Caco-2 (cell line): ENCODE data around the gene SCFD2. TPM values are rescaled to one million over a fixed set of nuclear protein-coding genes. Genes with fewer than 3 reads are reported as not detected.

ENCODE experiments used
- BruUV-seq: library from RNA; stranded (reverse); fragments of 400-500 nt; replicated peaks from 2 replicates; lab custom pipeline; 2021; lab: Mats Ljungman, UMichigan
- CTCF ChIA-PET: fragments of 300-600 bp; sonication (Branson Sonifier 250); formaldehyde crosslinking; loops from one replicate; lab custom pipeline; 2022; ENCODE audit warnings: antibody characterized with exemption; lab: Charles Lee
- POLR2A ChIA-PET: fragments of 300-600 bp; sonication (Branson Sonifier 250); formaldehyde crosslinking; loops from one replicate; lab custom pipeline; 2022; ENCODE audit warnings: antibody characterized with exemption; lab: Charles Lee
- DNase-seq, 2 experiments: peaks; one replicate each; pipeline versions ENCODE4 v3.0.0 to v3.0.0-alpha.2; 2020 to 2022
- H3K27me3 ChIP-seq: replicated peaks from 2 replicates; pipeline ENCODE4 v1.6.0; 2011; ENCODE audit warnings: low read length; ENCODE audit not compliant: control insufficient read depth, insufficient read depth
- H3K36me3 ChIP-seq: 2 replicates; pipeline ENCODE4 v1.5.1; 2011; ENCODE audit warnings: low read length; ENCODE audit not compliant: control insufficient read depth, insufficient read depth
- H3K4me1 ChIP-seq: fragments of 250-450 bp; sonication (Bioruptor Pico); 2 replicates; pipeline ENCODE4 v1.5.1; 2020; ENCODE audit warnings: mild to moderate bottlenecking
- H3K4me3 ChIP-seq: 2 replicates; pipeline ENCODE4 v1.5.1; 2011; ENCODE audit warnings: low read depth, mild to moderate bottlenecking, control low read depth, low read length
- H3K9me3 ChIP-seq: fragments of 250-450 bp; sonication (Bioruptor Pico); 2 replicates; pipeline ENCODE4 v1.5.1; 2020; ENCODE audit warnings: mild to moderate bottlenecking, moderate library complexity
- H3K27ac Mint-ChIP-seq: one replicate; pipeline ENCODE4 v1.8.0; 2022; ENCODE audit warnings: mixed read lengths; ENCODE audit not compliant: unreplicated experiment
- H3K27me3 Mint-ChIP-seq: one replicate; pipeline ENCODE4 v1.8.0; 2022; ENCODE audit warnings: mixed read lengths; ENCODE audit not compliant: insufficient read depth, unreplicated experiment
- H3K36me3 Mint-ChIP-seq: one replicate; pipeline ENCODE4 v1.8.0; 2022; ENCODE audit warnings: mild to moderate bottlenecking, mixed read lengths; ENCODE audit not compliant: insufficient read depth, unreplicated experiment
- H3K4me1 Mint-ChIP-seq: one replicate; pipeline ENCODE4 v1.8.0; 2022; ENCODE audit warnings: low read depth, mixed read lengths; ENCODE audit not compliant: unreplicated experiment
- H3K4me3 Mint-ChIP-seq: one replicate; pipeline ENCODE4 v1.8.0; 2022; ENCODE audit warnings: mild to moderate bottlenecking, moderate library complexity, mixed read lengths; ENCODE audit not compliant: unreplicated experiment
- H3K9me3 Mint-ChIP-seq: one replicate; pipeline ENCODE4 v1.8.0; 2022; ENCODE audit warnings: mixed read lengths; ENCODE audit not compliant: unreplicated experiment
- CTCF ChIP-seq, 2 experiments: fragments of 200-600 bp in 1 of 2; IDR thresholded peaks; 1 replicate in 1 of 2; 2 replicates in 1 of 2; pipeline versions ENCODE4 v1.5.1 to v1.8.0; 2011 to 2022; ENCODE audit warnings: antibody characterized with exemption in 1 of 2, control low read depth in 1 of 2, inconsistent platforms in 1 of 2, low read depth in 1 of 2, low read length in 1 of 2, mild to moderate bottlenecking in 1 of 2, moderate library complexity in 1 of 2; ENCODE audit not compliant: insufficient read depth in 1 of 2, severe bottlenecking in 1 of 2, unreplicated experiment in 1 of 2
- intact Hi-C: fragments of 100-400 bp; cut with micrococcal nuclease; formaldehyde crosslinking; loops from one replicate; pipeline ENCODE4 v1.10.0; 2022; ENCODE audit not compliant: unreplicated experiment
- total RNA-seq: library from RNA; stranded (reverse); gene quantifications from 2 replicates; pipeline ENCODE4 v1.2.3, GENCODE V29; 2022

Gene SCFD2
- total RNA-seq, 1 experiment from 2014 or later, result 12.2 TPM

- CTCF ChIA-PET, result no interaction called here
- Mint-ChIP-seq H3K27me3 (no peaks in the 10 kb centered on the region), H3K4me1 (no peaks in the 10 kb centered on the region), H3K9me3 (peaks cover 20% of the 10 kb centered on the region), H3K4me3 (no peak overlapping the region), H3K36me3 (no peaks in the 10 kb centered on the region), H3K27ac (no peak overlapping the region)
- no TSS peak for BruUV-seq
- Histone ChIP-seq H3K4me1 (no peaks in the 10 kb centered on the region), H3K9me3 (no peaks in the 10 kb centered on the region), H3K27me3 (no peaks in the 10 kb centered on the region), H3K36me3 (no peaks in the 10 kb centered on the region), H3K4me3 (no peak overlapping the region)
- no peak for TF ChIP-seq CTCF (IDR thresholded peaks at IDR 0.05; ENCODE audit: insufficient read depth in 1 of 2, low read depth in 1 of 2, low read length in 1 of 2, severe bottlenecking in 1 of 2, unreplicated experiment in 1 of 2)
- intact Hi-C loops, result no loop called here
- POLR2A ChIA-PET, result no interaction called here
- no peak for DNase-seq
Observed at GRCh38 chr4:53156896-53157295, 209.0 kb downstream of the SCFD2 start.

GRCh38 chr4:53152467-53152866 is 213.4 kb downstream of the SCFD2 start:
- CTCF ChIA-PET, result no interaction called here
- peaks cover 20% of the 10 kb centered on the region for H3K9me3 Mint-ChIP-seq
- POLR2A ChIA-PET, result no interaction called here
- no peak overlapping the region for H3K27ac Mint-ChIP-seq
- no peaks in the 10 kb centered on the region for H3K36me3 ChIP-seq
- no peak overlapping the region for H3K4me3 ChIP-seq
- intact Hi-C loops, result no loop called here
- no TSS peak for BruUV-seq
- no peaks in the 10 kb centered on the region for H3K4me1 ChIP-seq
- H3K27me3 ChIP-seq, result no peaks in the 10 kb centered on the region
- H3K36me3 Mint-ChIP-seq, result no peaks in the 10 kb centered on the region
- H3K4me1 Mint-ChIP-seq, result no peaks in the 10 kb centered on the region
- no peak overlapping the region for H3K4me3 Mint-ChIP-seq
- H3K27me3 Mint-ChIP-seq, result no peaks in the 10 kb centered on the region
- DNase-seq, result no peak
- no peak for TF ChIP-seq CTCF (IDR thresholded peaks at IDR 0.05; ENCODE audit: insufficient read depth in 1 of 2, low read depth in 1 of 2, low read length in 1 of 2, severe bottlenecking in 1 of 2, unreplicated experiment in 1 of 2)
- no peaks in the 10 kb centered on the region for H3K9me3 ChIP-seq

- H3K27me3 ChIP-seq, result no peaks in the 10 kb centered on the region
- Mint-ChIP-seq H3K9me3 (peaks cover 20% of the 10 kb centered on the region), H3K4me3 (no peak overlapping the region), H3K27me3 (no peaks in the 10 kb centered on the region), H3K36me3 (no peaks in the 10 kb centered on the region), H3K4me1 (no peaks in the 10 kb centered on the region), H3K27ac (no peak overlapping the region)
- no peak for DNase-seq
- CTCF ChIA-PET, result no interaction called here
- POLR2A ChIA-PET, result no interaction called here
- no TSS peak for BruUV-seq
- H3K9me3 ChIP-seq, result no peaks in the 10 kb centered on the region
- H3K36me3 ChIP-seq, result no peaks in the 10 kb centered on the region
- H3K4me3 ChIP-seq, result no peak overlapping the region
- intact Hi-C loops, result no loop called here
- TF ChIP-seq CTCF (IDR thresholded peaks at IDR 0.05; ENCODE audit: insufficient read depth in 1 of 2, low read depth in 1 of 2, low read length in 1 of 2, severe bottlenecking in 1 of 2, unreplicated experiment in 1 of 2), result no peak
- H3K4me1 ChIP-seq, result no peaks in the 10 kb centered on the region
Observed at GRCh38 chr4:53151489-53151788, 214.4 kb downstream of the SCFD2 start.
